HEK293T (cell line): ENCODE measurements around the gene ABI3.
"Not testable (repeated sequence)": the region's sequence is repeated elsewhere in the genome, so short reads cannot be mapped to it uniquely, and the experiment has no call there.

Experiments used
- ARNT ChIP-seq: fragments of 450-650 bp; IDR thresholded peaks from 2 replicates; pipeline ENCODE4 v1.6.1; 2017; ENCODE audit warnings: mild to moderate bottlenecking
- ELF4 ChIP-seq: fragments of 450-650 bp; IDR thresholded peaks from 2 replicates; pipeline ENCODE4 v1.6.1; 2017; ENCODE audit warnings: antibody characterized with exemption
- FOXA1 ChIP-seq: fragments of 450-650 bp; IDR thresholded peaks from 2 replicates; pipeline ENCODE4 v1.6.1; 2016; ENCODE audit warnings: mild to moderate bottlenecking
- FOXM1 ChIP-seq: fragments of 450-650 bp; IDR thresholded peaks from 2 replicates; pipeline ENCODE4 v1.6.1; 2017; ENCODE audit warnings: mild to moderate bottlenecking, borderline replicate concordance
- HDGF ChIP-seq: fragments of 450-650 bp; IDR thresholded peaks from 2 replicates; pipeline ENCODE4 v1.6.1; 2017; ENCODE audit warnings: antibody characterized with exemption, borderline replicate concordance
- NFRKB ChIP-seq: fragments of 450-650 bp; IDR thresholded peaks from 2 replicates; pipeline ENCODE4 v1.6.1; 2016; ENCODE audit warnings: mild to moderate bottlenecking, moderate library complexity
- SP1 ChIP-seq: fragments of 450-650 bp; IDR thresholded peaks from 2 replicates; pipeline ENCODE4 v1.6.1; 2017
- SUZ12 ChIP-seq: fragments of 450-650 bp; IDR thresholded peaks from 2 replicates; pipeline ENCODE4 v1.6.1; 2016; ENCODE audit warnings: mild to moderate bottlenecking
- TARDBP ChIP-seq: fragments of 450-650 bp; IDR thresholded peaks from 2 replicates; pipeline ENCODE4 v1.6.1; 2016
- ZNF384 ChIP-seq: fragments of 450-650 bp; IDR thresholded peaks from 2 replicates; pipeline ENCODE4 v1.6.1; 2016
- TF ChIP-seq, protein P1 (sequence below): fragments of 450-650 bp; IDR thresholded peaks from 2 replicates; pipeline ENCODE4 v1.6.1; 2016

DNA sequence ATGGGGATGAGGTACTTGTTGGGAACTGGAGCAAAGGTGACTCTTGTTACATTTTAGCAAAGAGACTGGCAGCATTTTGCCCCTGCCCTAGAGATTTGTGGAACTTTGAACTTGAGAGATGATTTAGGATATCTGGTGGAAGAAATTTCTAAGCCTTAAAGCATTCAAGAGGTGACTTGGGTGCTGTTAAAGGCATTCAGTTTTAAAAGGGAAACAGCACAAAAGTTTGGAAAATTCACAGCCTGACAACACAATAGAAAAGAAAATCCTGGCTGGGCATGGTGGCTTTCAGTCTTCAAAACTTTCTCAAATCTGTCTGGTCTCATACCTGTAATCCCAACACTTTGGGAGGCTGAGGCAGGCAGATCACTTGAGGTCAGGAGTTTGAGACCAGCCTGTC lies 26.0 kb upstream of the ABI3 start:
- TF ChIP-seq HDGF, ELF4, SP1, TARDBP, SUZ12, NFRKB, FOXA1, ARNT, FOXM1, ZNF384: not testable (repeated sequence)
- TF ChIP-seq, protein P1, sequence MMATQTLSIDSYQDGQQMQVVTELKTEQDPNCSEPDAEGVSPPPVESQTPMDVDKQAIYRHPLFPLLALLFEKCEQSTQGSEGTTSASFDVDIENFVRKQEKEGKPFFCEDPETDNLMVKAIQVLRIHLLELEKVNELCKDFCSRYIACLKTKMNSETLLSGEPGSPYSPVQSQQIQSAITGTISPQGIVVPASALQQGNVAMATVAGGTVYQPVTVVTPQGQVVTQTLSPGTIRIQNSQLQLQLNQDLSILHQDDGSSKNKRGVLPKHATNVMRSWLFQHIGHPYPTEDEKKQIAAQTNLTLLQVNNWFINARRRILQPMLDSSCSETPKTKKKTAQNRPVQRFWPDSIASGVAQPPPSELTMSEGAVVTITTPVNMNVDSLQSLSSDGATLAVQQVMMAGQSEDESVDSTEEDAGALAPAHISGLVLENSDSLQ = not testable (repeated sequence)
